ENCODE measurements around the gene ARHGAP10.

Gene ARHGAP10

GRCh38 chr4:148054275-148054674 is 322.4 kb downstream of the ARHGAP10 start:
- H3K4me3 ChIP-seq (replicated peaks; ENCODE audit: low read depth, low read length): no peak overlapping the region
- DNase-seq (ENCODE audit: extremely low read depth, insufficient read length): no peak
- no peak for TF ChIP-seq CTCF (IDR thresholded peaks at IDR 0.05; ENCODE audit: insufficient read depth, low read length, poor library complexity, severe bottlenecking)
- no peaks in the 10 kb centered on the region for H3K27me3 ChIP-seq (replicated peaks; ENCODE audit: control insufficient read depth, insufficient read depth, low read length)
- H3K36me3 ChIP-seq (ENCODE audit: control insufficient read depth, insufficient read depth, low read length): peaks cover 2% of the 10 kb centered on the region

- Histone ChIP-seq H3K36me3 (ENCODE audit: control insufficient read depth, insufficient read depth, low read length) (peaks cover 2% of the 10 kb centered on the region; the same call in 1 of the 2 replicates), H3K4me3 (replicated peaks; ENCODE audit: low read depth, low read length) (no peak overlapping the region), H3K27me3 (replicated peaks; ENCODE audit: control insufficient read depth, insufficient read depth, low read length) (no peaks in the 10 kb centered on the region)
- TF ChIP-seq CTCF (IDR thresholded peaks at IDR 0.05; ENCODE audit: insufficient read depth, low read length, poor library complexity, severe bottlenecking): no peak
- DNase-seq (ENCODE audit: extremely low read depth, insufficient read length): no peak
These were observed 324.0 kb downstream of the ARHGAP10 start for GRCh38 chr4:148055844-148056243.

GRCh38 chr4:148056879-148057278 is 325.0 kb downstream of the ARHGAP10 start:
- Histone ChIP-seq H3K4me3 (replicated peaks; ENCODE audit: low read depth, low read length) (no peak overlapping the region), H3K36me3 (ENCODE audit: control insufficient read depth, insufficient read depth, low read length) (no peaks in the 10 kb centered on the region), H3K27me3 (replicated peaks; ENCODE audit: control insufficient read depth, insufficient read depth, low read length) (no peaks in the 10 kb centered on the region)
- TF ChIP-seq CTCF (IDR thresholded peaks at IDR 0.05; ENCODE audit: insufficient read depth, low read length, poor library complexity, severe bottlenecking): peak; percentile 84
- peak; percentile 77 for DNase-seq (ENCODE audit: extremely low read depth, insufficient read length)

GRCh38 chr4:148057516-148057915 is 325.6 kb downstream of the ARHGAP10 start:
- H3K4me3 ChIP-seq (replicated peaks; ENCODE audit: low read depth, low read length): no peak overlapping the region

GRCh38 chr4:148057984-148058859 is 326.3 kb downstream of the ARHGAP10 start:
- no peaks in the 10 kb centered on the region for H3K27me3 ChIP-seq (replicated peaks; ENCODE audit: control insufficient read depth, insufficient read depth, low read length)
- no peak overlapping the region for H3K4me3 ChIP-seq (replicated peaks; ENCODE audit: low read depth, low read length)
- TF ChIP-seq CTCF (IDR thresholded peaks at IDR 0.05; ENCODE audit: insufficient read depth, low read length, poor library complexity, severe bottlenecking): no peak
- no peak for DNase-seq (ENCODE audit: extremely low read depth, insufficient read length)
- no peaks in the 10 kb centered on the region; the same call in 1 of the 2 replicates for H3K36me3 ChIP-seq (ENCODE audit: control insufficient read depth, insufficient read depth, low read length)

More at GRCh38 chr4:148057516-148057915, 325.6 kb downstream of the ARHGAP10 start:
- H3K36me3 ChIP-seq (ENCODE audit: control insufficient read depth, insufficient read depth, low read length): no peaks in the 10 kb centered on the region
- no peak for TF ChIP-seq CTCF (IDR thresholded peaks at IDR 0.05; ENCODE audit: insufficient read depth, low read length, poor library complexity, severe bottlenecking)
- H3K27me3 ChIP-seq (replicated peaks; ENCODE audit: control insufficient read depth, insufficient read depth, low read length): no peaks in the 10 kb centered on the region
- peak; percentile 45 for DNase-seq (ENCODE audit: extremely low read depth, insufficient read length)
